D721Med (cell line): ENCODE measurements around the gene ZNF281.
"Not testable (repeated sequence)": the region's sequence is repeated elsewhere in the genome, so short reads cannot be mapped to it uniquely, and the experiment has no call there.

Experiments
- DNase-seq: peaks from one replicate; pipeline ENCODE4 v3.0.0; 2011; ENCODE audit warnings: low spot score; ENCODE audit not compliant: insufficient read length
- FAIRE-seq: peaks from 2 replicates; lab custom pipeline; 2011; peaks lifted over from hg19 to GRCh38; lab: Jason Lieb, UNC
- TF ChIP-seq, protein P1 (sequence below): IDR thresholded peaks from 2 replicates; pipeline ENCODE4 v1.5.1; 2012; ENCODE audit warnings: mild to moderate bottlenecking, control low read depth; ENCODE audit not compliant: insufficient read depth; ENCODE audit errors: missing control alignments

The ZNF281 gene

DNA sequence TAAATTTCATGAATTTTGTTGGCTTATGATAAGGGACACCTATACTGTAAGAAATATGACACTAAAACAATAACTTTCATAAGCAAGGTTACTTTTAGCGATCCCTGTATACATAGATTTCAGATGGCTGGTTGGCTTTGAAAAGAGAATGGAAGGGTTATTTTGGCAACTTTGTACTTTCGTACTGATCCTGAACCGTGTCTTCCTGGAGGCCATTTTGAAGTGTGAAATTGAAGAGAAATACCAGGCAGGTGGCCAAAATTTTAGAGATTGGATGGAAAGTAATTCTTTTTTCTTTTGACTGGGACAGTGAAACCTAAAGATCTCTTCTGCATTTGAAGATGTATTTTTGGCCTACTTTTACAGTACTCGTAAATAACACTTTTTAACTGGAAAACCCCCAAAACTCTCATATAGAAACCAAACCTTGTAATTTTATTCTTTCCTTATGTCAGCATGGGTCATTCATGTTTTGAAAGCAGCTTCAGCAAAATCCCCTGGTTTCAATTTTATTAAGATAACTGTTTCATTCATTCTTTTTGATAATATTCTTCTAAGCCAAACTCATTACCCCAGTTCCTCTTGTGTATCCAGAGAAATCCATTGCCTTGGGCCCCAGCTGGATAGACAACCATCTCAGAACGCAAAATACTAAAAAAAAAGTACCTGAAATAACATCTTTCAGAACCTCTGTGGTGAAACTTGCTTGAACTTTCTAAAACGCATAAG, 38.4 kb upstream of the ZNF281 start:
- DNase-seq = no peak
- TF ChIP-seq, protein P1, sequence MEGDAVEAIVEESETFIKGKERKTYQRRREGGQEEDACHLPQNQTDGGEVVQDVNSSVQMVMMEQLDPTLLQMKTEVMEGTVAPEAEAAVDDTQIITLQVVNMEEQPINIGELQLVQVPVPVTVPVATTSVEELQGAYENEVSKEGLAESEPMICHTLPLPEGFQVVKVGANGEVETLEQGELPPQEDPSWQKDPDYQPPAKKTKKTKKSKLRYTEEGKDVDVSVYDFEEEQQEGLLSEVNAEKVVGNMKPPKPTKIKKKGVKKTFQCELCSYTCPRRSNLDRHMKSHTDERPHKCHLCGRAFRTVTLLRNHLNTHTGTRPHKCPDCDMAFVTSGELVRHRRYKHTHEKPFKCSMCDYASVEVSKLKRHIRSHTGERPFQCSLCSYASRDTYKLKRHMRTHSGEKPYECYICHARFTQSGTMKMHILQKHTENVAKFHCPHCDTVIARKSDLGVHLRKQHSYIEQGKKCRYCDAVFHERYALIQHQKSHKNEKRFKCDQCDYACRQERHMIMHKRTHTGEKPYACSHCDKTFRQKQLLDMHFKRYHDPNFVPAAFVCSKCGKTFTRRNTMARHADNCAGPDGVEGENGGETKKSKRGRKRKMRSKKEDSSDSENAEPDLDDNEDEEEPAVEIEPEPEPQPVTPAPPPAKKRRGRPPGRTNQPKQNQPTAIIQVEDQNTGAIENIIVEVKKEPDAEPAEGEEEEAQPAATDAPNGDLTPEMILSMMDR = no peak
- no peak for FAIRE-seq

DNA sequence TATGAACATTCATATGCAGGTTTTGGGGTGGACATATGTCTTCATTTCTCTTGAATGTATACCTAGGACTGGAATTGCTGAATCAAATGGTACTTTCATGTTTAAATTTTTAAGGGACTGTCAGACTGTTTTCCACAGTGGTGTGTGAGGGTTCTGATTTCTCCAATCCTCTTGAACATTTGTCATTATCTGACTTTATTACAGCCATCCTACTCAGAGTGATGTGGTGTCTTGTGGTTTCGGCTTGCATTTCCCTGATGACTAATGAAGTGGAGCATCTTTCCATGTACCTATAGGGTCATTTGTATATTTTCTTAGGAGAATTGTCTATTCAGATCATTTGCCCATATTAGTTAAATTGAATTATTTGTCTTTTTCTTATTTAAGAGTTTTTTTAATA, 35.4 kb upstream of the ZNF281 start:
- no peak for DNase-seq
- FAIRE-seq = no peak

DNA sequence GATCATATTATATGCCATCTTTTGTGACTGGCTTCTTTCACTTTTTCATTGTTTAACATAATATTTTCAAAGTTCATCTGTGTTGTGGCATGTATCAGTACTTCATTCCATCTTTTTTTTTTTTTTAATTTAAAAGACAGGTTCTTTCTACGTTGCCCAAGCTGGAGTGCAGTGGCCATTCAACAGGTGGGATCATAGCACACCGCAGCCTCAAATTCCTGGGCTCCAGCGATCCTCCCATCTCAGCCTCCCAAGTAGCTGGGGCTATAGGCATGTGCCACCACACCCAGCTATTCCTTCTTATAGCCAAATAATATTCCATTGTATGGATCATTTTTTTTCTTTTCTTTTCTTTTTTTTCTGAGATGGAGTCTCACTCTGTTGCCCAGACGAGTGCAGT, 34.6 kb upstream of the ZNF281 start:
- DNase-seq = no peak
- TF ChIP-seq, protein P1 = no peak
- no peak for FAIRE-seq

More for the DNA sequence above, 35.4 kb upstream of the ZNF281 start:
- TF ChIP-seq, protein P1 = no peak

DNA sequence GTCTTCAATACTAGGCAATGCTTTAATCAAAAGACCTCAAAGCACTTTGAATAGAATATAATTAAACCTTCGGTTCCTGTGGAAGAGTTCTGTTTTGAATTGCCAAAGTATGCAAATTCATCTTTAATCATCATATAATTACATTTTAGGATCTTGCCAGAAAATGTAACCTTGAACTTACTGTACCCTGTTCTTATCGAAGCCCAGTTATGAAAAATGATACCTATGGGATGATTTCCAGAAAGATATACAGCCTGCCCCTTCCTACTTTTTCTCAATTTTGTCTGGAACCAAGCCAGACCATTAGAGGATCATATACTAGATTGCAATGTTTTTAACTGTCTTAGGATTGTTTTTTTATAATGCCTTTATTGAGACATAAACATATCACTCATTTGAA, 34.0 kb upstream of the ZNF281 start:
- FAIRE-seq (no peak), DNase-seq (no peak)
- TF ChIP-seq, protein P1 = no peak

DNA sequence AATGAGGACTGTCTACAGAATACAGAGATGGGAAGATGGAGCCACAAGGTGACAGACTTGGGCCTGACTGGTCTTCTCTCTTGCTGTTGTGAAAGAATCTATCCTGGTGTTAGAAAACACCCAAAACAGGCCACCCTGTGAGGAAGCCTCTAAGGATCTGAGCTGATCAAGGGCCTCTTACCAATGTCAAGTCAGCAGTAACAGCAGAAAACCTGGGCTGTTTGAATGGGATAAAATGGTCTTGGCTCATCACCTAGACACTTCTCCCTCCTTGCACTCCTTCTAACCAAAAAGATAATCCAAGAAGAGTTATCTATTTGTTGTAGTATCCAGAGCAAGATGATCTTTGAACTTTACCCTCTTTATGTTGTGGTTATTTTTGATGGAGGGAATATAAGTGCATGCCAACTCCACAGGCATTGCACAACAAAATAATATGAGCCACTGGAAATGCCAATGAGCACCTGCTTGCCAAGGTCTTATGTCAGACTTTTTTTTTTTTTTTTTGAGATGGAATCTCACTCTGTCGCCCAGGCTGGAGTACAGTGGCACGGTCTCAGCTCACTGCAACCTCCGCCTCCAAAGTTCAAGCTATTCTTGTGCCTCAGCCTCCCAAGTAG, 32.8 kb upstream of the ZNF281 start:
- no peak for DNase-seq
- TF ChIP-seq, protein P1 = no peak
- no peak for FAIRE-seq

DNA sequence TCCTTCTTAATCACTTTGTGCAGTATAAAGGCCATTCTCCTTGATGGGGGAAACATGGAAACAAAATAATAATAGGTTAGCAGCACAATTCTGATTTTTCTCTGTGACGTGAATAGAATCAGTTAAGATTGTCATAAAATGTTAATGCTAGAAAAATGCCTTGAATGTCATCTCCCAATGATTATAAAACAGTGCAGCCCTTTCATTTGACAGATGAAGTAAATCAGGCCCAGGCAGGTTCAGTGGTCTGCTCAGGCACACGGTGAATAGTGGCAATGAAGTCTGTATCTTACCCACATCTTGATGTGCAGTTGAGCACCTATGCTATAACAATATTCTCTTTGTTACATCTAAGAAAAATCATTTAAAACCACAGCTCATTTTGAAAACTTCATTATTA, 32.2 kb upstream of the ZNF281 start:
- FAIRE-seq (no peak), DNase-seq (no peak)
- TF ChIP-seq, protein P1 = no peak

DNA sequence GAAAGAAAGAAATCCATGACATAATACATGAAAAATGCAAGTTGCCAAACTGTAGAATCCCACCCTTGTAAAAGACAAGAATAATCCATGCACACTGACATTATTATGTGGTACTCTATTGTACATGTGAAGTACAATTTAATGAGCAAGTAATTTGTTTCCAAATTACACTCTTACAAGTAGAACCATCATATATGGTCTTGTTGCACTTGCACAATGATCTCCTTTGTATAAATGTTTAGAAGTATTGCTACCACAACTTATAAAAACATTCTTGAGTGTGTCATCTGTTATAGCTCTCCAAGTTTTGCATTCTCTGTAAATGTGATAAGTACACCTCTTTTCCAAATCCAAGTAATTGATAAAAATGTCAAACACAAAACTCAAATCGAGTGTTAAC, 29.1 kb upstream of the ZNF281 start:
- FAIRE-seq = no peak
- TF ChIP-seq, protein P1 = no peak
- no peak for DNase-seq

DNA sequence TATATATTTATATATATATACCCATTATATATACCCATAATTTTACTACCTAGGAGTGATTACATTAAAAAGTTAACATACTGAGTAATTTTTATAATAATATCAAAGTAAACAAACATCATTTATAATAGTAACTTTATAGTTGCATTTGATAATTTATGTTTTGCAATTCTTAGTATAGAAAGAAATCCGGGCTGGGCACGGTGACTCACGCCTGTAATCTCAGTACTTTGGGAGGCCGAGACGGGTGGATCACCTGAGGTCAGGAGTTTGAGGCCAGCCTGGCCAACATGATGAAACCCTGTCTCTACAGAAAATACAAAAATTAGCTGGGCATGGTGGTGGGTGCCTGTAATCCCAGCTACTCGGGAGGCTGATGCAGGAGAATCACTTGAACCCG, 28.6 kb upstream of the ZNF281 start:
- DNase-seq, FAIRE-seq: not testable (repeated sequence)
